ELF-1 (cell line): Measurements from ENCODE around the gene ECE1.

Source experiments
- DNase-seq: peaks from one replicate; pipeline ENCODE4 v3.0.0-alpha.2; 2016; ENCODE audit warnings: low read depth, low spot score

Gene ECE1

DNA sequence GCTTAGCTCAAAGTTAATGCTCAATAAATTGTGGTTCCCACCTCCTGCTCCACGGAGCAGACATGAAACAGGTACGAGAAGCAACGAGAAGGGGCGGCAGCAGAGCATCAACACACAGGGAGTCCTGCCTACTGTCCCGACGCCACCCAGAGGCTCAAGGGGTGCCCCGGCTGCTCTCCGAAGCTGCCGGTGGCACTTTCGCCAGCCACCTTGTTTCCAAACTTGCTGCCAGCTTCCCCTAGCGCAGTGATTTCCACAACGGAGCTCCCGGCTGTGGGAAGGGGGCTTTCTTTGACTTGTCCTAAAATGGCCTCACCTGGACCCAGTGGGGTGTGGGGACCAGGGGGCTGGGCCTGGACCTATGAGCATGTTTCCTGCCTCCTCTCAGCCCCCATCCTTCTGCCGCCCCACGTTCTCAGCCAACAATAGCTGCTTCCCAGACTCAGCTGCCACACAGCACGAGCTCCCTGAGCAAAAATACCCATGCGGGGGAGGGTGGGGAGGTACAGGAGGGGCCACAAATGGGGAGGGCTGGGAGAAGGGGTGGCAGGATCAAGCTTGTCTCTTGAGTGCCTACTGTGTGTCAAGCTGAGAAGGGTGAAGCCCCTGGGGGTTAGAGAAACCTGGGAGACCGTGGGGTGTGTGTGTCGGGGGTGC, 35.6 kb upstream of the ECE1 start:
- no peak for DNase-seq

DNA sequence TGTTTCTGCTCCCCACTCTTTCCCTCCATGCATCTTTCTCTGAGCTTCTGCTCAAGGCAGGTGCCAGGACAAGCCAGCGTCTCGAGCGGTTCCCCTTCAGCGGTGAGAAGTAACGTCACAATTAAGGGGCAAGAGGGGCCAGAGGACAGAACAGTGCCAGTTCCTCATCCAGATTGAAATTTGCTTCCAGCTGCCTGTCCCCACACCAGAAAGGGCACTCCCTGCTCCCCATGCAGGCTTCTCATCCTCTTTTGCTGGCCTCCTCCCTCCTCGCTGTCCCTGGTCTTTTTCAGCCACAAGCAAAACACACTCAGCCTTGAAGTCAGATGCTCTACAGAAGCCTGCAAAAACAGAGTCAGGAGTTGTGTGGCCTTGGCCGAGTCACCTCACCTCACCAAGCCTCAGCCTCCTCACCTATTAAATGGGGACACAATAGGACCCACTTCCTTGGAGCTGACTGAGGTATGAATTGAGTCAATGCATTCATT, 35.0 kb upstream of the ECE1 start:
- no peak for DNase-seq

DNA sequence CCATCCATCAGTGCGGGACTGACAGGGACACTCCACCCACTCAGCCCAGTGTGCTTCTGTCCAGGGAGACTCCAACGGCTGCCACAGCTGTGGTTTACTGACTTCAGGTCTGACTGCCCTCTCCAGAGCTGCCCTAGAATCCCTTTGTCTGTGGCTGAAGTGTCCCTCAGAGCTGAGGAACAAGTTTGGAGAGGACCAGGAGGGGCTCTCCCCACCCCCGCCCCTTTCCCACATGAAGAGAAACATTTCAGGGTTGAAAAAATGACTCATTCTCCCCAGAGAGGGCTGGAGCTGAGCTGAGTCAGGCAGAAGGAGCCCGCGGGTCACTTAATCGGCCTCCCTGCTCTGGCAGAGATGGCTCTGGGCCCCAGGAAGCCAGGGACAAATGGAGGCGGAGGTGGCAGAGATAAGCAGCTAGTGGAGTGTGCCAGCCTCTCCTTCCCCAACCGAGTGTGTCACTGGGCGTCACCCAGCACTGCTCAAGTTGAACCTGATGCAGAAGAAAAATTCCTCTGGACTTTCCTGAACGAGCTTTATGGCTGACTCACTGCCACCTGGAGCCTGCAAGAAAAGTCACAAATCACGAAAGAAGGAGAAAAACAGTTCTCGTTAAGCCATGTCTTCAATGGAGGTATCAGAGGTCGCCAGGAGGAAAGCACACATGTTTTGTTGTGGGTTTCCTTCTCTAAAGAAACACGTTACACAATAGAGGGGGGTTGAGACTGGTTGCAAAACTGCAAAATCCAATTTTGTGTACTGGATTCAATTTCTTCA, 34.3 kb upstream of the ECE1 start:
- peak; percentile 90 for DNase-seq

DNA sequence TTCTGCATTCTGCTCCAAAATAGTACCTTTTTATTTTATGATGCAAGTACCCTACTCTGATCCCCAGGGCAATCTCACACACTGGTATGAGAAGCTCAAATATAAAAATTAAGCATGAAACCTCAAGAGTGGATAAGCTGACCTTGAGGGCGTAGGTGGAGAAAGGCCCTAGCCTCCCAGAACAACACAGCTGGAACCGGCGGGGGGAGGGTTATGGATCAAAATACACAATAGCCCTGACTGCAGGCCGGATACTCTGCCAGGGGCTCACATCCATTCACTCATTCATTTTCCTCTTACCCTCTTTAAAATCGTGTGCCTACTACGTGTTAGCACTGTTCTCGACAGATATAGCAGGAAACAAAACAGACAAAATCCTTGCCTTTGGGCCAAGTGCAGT, 32.8 kb upstream of the ECE1 start:
- no peak for DNase-seq

DNA sequence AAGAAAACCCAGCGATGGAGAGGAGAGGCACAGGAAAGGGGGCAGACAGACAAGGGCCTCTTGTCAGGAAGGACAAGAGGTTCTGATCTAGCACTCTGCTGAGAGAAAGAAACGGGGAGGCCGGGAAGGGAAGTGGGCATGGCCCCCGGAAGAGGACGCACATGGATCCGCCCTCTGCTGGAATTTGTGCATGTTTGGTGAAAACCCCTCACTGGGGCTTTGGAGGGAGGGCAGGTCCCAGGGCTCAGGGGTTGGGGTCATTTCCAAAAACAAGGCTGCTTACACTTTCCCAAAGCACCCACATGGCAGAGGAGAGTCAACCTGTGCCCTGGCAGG, 32.4 kb upstream of the ECE1 start:
- no peak for DNase-seq

DNA sequence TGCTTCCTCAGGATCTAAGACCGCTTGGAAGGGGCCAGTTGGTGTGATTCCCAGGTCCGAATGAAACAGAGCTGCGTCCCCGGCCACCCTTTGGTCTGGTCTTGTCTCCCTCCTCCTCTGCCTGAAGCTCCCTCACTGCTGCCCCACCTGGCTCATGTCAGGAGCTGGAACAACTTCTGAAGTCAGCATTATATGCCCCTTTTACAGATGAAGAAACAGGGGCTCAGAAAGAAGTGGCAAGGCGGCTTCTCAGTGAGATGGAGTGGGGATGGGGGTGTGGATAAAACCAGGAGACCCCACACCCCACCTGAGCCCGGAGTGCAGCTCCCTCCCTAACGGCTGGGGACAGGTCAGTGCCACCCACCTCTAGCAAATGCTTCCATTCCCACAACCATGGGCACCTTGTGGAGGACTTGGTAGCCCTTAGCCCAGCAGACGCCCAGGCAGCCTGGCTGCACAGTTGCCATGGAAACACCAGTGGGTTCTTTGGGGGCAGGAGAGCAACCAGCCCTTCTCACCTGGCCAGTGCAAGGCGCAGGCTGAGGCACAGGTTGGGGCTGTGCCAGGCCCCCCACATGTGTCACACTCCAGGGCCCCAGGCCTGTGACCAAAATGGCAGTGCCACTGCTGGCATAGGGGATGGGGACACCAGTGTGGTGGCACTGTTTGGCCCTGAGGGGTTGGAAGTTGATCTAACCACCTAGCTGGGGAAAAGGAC, 31.9 kb upstream of the ECE1 start:
- DNase-seq = no peak

DNA sequence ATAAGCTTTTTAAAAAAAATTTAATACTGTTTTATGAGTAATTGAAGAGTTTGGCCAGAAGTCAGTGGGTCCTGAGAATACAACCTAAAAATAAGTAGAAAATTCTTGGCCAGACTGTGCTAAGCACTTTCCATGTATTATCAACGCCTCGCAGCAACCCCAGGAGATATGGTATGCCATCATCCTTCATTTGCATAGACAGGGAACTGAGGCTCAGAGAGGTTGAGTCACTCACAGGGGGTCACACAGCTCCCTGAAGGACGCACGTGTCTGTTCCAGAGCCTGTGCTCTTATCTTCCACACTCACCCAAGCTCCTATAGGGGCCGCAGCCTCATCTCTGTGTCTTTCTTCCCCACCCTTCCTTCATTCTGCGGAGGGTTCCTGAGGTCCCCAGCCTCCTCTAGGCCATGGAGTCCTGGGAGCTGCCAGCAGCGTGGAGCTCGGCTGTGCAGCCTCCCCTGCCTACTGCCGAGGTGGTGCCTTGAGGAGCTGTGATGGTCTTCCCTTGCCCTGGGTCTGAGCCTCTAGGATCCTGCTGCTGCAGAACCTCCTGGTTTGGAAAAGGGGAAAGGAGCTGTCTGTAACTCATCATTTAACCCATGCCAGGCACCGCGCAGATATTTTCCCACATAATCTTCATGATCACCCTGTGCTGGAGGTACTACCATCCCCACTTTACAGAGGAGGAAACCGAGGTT, 30.3 kb upstream of the ECE1 start:
- no peak for DNase-seq

DNA sequence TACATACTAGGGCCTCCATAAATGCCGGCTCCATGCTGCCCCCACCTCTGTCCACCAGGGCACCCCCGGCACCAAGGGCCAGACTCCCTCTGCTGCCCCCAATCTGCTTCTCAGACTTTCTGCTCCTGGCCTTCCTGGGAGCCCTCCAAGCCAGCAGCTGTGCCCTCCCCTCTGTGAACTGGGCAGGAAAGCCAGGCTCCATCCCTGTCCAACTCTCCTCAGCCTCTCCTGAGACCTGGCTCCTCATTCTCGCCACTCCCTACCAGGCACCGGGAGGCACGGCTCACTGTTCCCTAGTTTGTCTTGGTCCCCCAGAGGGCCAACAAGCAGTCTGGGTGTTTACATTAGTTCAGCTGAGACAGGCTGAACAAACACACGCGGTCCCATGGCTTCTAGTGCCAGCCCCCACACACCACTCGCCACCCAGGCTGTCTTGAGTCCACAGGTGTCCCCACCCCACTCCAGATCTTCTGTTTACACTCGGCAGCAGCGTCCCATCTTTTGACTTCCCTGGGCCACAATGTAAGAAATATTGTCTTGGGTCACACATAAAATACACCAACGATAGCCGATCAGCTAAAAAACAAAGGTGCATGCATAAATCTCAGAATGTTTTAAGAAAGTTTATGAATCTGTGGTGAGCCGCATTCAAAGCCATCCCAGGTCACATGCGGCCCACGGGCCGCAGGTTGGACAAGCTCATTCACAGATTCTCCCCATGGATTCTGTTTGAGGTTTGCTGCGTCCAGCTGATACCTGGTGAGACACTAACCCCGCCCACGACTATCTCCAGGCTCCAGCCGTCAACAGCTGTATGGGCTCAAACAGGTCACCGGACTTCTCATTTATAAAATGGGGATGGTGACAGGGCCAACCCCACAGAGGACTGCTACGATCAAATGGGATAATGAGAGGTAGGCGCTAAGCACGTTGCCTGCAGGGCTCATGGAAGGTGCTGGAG, 29.5 kb upstream of the ECE1 start:
- DNase-seq = no peak

DNA sequence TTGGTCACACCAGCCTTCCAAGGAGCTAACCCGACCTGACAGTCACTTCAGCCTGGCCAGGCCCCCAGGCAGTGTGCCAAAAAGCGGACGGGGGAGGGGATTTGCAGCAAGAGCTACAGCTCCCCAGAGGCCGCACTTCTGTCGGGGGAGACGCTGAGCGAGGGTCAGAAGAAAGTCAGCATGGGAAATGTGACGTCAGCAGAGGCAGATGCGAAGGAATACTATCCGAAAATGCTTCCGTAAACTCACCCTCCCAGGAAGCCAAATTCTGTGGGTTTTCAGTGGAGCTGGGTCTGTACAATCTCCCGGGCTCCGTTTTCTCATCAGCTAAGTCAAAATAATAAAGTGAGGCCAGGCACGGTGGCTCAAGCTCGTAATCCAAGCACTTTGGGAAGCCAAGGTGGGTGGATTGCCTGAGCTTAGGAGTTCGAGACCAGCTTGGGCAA, 28.5 kb upstream of the ECE1 start:
- DNase-seq = peak; percentile 85

DNA sequence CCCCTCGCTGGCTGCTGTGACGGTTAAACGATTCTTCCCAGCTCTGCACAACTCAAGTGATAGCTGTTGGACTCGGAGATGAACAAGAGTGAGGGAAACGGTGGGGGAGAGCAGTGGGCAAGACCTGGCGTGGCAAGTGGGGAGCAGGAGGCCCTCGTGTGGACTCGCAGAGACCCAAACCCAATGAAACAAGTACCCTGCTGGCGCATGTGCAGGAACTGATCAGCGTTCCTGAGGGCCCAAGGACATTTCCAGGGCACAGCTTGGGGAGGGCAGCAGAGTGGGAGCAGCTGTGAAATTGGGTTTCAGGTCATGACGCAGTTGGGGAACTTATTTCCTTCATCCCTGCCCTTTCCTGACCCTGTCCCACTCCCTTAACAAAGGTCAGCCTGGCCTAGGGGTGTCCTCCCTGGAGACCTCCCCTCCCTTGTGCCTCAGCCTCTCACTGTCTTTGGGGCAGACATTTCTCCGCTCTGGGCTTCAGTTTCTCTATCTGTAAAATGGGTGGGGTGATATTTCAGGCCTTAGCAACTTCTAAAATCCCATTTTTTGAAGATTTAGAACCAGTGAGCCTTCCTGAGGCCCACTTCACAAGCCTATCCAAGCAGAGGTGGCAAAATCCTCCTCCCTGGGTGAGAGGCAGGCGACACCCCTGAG, 27.9 kb upstream of the ECE1 start:
- DNase-seq = no peak

DNA sequence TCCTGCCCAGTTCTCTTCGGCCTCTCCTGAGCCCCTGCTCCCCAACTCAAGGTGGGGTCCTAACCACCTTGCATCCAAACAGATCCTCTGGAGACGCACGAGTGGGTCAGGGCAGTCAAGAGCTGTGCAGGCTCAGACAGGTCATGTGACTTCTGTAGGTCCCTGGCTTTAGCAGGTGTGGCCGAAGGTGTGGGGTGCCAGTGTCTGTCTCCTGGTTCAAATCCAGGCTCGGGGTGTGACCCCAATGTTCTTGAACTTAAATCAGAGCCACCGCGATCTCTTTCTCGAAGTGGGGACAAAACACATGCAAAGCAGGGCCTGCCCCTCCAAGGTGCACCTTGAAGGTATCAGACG, 27.4 kb upstream of the ECE1 start:
- no peak for DNase-seq

DNA sequence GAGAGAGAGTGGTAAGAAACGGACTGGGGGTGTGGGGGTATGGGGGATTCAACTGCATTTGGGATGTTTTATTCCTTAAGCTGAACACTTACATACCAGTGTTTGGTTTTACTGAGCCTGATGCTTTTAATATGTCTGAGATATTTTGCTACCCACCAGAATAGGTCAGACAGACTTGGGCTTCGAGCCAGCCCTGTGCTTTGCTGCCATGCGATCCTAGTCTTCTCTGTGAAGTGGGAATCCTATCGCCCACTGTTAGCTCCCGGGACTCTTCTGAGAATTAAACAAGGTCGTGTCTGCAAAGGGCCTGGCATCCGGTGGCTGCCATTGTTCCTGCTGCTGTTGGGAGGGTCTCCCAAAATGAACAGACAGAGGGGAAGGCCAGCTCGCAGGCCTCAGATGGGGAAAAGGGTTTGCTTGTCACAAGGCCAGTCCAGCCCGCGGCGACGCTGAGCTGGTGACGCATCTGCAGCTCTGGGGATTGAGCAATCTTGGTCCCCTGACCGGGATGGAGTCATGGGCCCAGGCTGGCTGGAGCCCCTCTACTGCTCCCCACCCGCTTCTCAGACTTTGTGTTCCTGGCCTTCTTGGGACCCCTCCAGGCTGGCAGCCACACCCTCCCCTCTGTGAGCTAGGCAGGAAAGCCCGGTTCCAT, 26.9 kb upstream of the ECE1 start:
- DNase-seq = no peak

DNA sequence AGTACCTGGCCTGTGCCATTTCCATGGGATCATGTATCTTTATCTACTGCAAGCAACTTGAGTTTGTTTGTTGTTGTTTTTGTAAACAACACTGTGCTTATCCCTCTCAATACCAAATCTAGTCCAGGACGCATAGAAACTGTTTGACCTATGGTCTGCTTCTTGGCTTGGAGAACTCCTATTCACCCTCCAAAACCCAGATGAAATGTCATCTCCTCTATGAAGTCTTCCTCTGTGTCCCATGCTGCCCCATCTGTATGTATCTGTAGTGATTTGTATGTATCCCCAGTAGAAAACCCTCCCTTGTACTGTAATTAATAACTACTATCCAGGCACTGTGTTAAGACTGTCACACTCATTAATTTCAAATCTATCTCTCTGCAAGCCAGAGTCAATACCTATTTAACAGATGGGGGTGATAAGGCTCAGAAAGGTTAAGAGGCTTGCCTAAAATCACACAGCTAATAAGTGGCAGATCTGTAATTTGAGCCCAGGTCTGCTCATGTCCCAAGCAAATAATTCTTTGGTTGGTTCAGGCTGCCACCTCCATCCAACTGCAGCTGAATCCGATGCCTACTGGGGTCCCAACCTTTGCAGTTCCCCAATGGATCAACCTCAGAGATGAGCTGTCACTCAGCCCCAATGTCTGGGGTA, 24.6 kb upstream of the ECE1 start:
- DNase-seq = no peak

DNA sequence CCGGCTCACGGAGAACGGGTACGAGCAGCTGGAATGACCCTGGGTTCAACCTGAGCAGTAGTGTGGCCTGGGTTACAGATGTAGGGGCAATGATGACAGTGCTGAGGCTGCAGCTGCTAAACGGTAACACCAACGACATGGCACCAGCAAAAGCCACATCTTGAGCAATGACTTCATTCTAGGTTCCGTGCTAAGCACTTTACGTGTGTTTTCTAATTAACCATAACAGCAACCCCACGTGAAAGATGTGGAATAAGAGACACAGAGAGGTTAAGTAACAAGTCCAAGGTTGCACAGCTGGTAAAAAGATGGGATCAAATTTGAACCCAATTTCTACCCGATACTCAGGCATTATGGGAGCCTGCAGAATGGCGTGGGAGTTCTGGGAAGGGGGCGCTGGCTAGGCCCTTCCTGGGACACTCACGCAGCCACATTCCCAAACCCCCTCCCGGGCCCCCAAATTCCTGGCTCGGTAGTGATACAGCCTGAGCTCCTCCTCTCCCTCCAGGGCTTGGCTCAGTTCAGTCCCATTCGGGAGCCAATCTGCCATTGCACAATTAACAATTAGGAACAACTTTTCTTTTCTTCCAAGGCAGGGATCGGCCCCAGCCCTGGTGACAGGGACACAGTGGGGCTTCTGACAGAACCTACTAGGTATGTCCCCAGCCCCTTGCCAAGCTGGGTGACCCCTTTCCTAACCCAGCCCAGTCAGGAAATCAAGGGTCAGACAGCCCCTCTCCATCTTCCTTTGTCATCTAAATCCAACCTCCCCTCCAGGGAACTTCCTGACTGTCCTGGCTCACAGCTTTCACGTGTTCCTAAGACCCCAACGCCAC, 23.8 kb upstream of the ECE1 start:
- peak; percentile 62 for DNase-seq

DNA sequence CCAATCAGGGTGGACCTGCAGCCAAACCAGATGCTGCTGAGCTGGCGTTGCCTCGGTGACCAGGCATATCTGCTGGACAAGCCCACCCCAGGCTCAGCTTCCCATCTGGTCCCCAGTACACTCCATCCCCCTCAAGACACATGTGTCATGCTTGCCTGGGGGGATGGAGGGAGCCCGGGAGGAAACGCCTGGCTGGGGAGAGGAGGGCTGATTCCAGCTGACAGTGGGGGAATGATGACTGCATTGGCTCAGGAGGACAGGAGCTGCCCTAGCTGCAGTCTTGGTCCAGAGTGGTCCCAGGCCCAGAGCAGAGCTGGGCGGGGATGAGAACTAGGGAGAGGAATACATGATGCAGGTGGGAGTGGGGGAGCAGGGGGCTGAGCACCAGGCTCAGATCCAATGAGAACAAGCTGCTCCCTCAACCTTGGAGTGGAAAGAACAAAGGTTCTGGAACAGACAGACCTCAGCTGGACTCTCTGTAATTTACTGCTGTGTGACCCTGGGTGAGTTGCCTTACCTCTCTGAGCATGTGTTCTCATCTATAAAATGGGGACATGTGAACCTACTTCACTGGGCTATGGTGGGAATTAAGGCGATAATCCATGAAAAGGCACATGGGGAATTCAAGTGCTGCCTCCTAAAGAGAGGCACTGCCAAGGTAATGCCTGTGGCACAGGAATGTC, 23.1 kb upstream of the ECE1 start:
- peak; percentile 72 for DNase-seq

DNA sequence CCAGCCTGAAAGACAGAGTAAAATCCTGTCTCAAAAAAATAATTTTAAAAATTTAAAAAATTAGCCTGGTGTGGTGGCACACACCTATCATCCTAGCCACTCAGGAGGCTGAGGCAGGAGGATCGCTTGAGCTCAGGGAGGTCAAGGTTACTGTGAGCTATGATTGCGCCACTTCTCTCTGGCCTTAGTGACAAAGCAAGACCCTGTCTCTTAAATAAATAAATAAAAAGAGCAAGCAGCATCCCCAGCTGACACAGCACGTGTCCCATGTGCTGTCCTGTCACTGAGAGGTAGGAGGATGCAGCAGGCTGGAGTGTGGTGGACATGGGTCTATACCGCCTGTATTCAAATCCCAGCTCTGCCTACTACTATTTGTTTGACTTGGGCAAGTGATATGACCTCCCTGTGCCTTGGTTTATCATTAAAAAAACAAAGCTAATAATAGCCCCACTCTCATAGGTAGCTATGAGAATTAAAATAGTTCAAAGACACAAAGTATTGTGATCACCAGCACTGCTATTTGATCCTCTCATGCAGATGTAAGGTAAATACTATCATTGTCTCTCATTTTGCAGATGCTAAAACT, 22.2 kb upstream of the ECE1 start:
- DNase-seq = no peak

DNA sequence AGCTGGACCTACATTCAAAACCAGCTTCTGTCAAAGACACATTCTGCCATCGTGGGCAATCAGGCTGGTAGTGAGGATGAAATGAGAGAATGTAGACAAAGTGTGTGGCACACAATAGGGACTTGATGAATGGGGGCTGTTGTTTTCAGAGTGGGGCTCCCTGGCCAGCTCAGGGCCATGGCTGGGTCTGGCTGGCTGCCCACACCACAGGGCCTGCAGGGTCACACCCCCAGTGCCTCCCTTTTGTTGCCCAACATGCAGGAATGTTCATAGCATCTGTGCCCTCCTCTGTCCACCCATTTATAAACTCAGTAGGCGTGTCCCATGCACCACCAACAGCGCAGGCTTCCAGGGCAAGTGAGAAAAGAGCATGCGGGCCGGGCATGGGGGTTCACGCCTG, 20.8 kb upstream of the ECE1 start:
- no peak for DNase-seq
